GM18498 (cell line): ENCODE data around the gene LOXHD1.

Experiments used
- ATAC-seq: cut with Tn5 transposase; IDR thresholded peaks from one replicate; pipeline ENCODE4 v1.9.1; 2021; ENCODE audit warnings: mild to moderate bottlenecking, moderate library complexity; ENCODE audit not compliant: unreplicated experiment

The LOXHD1 gene

GRCh38 chr18:46657115-46657955 is at the start of gene LOXHD1:
Gene LOXHD1 (minus strand): TSS chr18:46657220. CDS start chr18:46657033, 187 bp downstream.
- ATAC-seq: no peak

GRCh38 chr18:46705521-46705920 is 48.5 kb upstream of the LOXHD1 start:
- no peak for ATAC-seq

- ATAC-seq: no peak
Measured at GRCh38 chr18:46704816-46705215, 47.8 kb upstream of the LOXHD1 start.

GRCh38 chr18:46704189-46704588 is 47.2 kb upstream of the LOXHD1 start:
- ATAC-seq: no peak

GRCh38 chr18:46702471-46702870 is 45.5 kb upstream of the LOXHD1 start:
- ATAC-seq: no peak

- ATAC-seq: no peak
Measured at GRCh38 chr18:46700066-46700824, 43.2 kb upstream of the LOXHD1 start.

GRCh38 chr18:46696702-46697101 is 39.7 kb upstream of the LOXHD1 start:
- no peak for ATAC-seq

- no peak for ATAC-seq
Measured at GRCh38 chr18:46696268-46696667, 39.2 kb upstream of the LOXHD1 start.

GRCh38 chr18:46693996-46694395 is 37.0 kb upstream of the LOXHD1 start:
- no peak for ATAC-seq

GRCh38 chr18:46688853-46689525 is 32.0 kb upstream of the LOXHD1 start:
- no peak for ATAC-seq

GRCh38 chr18:46686186-46686585 is 29.2 kb upstream of the LOXHD1 start:
- ATAC-seq: no peak

- ATAC-seq: no peak
Measured at GRCh38 chr18:46683252-46683651, 26.2 kb upstream of the LOXHD1 start.

GRCh38 chr18:46680784-46681695 is 24.0 kb upstream of the LOXHD1 start:
- ATAC-seq: no peak

GRCh38 chr18:46679846-46680598 is 23.0 kb upstream of the LOXHD1 start:
- no peak for ATAC-seq

- no peak for ATAC-seq
Measured at GRCh38 chr18:46678785-46679399, 21.9 kb upstream of the LOXHD1 start.

GRCh38 chr18:46678041-46678440 is 21.0 kb upstream of the LOXHD1 start:
- no peak for ATAC-seq

GRCh38 chr18:46677611-46678010 is 20.6 kb upstream of the LOXHD1 start:
- ATAC-seq: no peak

GRCh38 chr18:46676182-46676835 is 19.3 kb upstream of the LOXHD1 start:
- no peak for ATAC-seq

- no peak for ATAC-seq
Measured at GRCh38 chr18:46675112-46675511, 18.1 kb upstream of the LOXHD1 start.
